ENCODE data around the gene TMEM218. TPM values are rescaled to one million over a fixed set of nuclear protein-coding genes. Genes with fewer than 3 reads are reported as not detected.

Gene TMEM218
- total and polyA plus RNA-seq, 3 experiments from 2014 or later: 22.5 to 36.6 (median 25.5) TPM

DNA sequence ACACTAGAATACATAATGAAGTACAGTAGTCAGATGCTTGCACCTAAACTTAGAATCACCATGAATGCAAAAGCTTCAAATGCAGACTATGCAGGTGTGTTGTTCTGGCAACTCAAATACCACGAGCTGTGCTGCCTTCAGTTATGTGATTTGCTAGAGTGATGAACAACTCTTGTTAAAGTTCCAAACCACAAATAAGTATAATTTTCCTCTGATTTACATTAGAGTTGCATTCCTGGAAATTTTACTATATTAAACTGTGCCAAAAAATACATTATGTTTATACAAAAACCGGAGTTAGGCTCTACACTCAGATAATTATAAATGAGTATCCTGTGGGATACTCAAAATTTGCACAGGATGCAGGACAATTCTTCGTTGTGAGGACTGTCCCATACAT is 3.0 kb downstream of the TMEM218 start:
- CTCF ChIA-PET: no interaction called here
- no peak overlapping the region for H3K4me3 ChIP-seq (ENCODE audit: low read length)
- H3K27ac ChIP-seq (ENCODE audit: low read depth, low read length): no peak overlapping the region
- peaks cover 17% of the 10 kb centered on the region for H3K4me1 ChIP-seq (ENCODE audit: insufficient read depth, low read length)
- no peak for DNase-seq
- no peaks in the 10 kb centered on the region for H3K27me3 ChIP-seq (ENCODE audit: insufficient read depth, low read length, poor library complexity, severe bottlenecking)
- Mint-ChIP-seq H3K4me3 (no peak overlapping the region), H3K27ac (no peak overlapping the region), H3K36me3 (peaks cover 0 to 11% (median 7%) of the 10 kb centered on the region in 3 donors), H3K9me3 (no peaks in the 10 kb centered on the region), H3K4me1 (peaks cover 27 to 48% (median 35%) of the 10 kb centered on the region in 3 donors), H3K27me3 (peaks cover 0 to 1% of the 10 kb centered on the region in 2 donors)
- H3K9me3 ChIP-seq (ENCODE audit: low read length): no peaks in the 10 kb centered on the region
- H3K36me3 ChIP-seq (ENCODE audit: insufficient read depth, low read length): no peaks in the 10 kb centered on the region
- POLR2A ChIA-PET: no interaction called here

DNA sequence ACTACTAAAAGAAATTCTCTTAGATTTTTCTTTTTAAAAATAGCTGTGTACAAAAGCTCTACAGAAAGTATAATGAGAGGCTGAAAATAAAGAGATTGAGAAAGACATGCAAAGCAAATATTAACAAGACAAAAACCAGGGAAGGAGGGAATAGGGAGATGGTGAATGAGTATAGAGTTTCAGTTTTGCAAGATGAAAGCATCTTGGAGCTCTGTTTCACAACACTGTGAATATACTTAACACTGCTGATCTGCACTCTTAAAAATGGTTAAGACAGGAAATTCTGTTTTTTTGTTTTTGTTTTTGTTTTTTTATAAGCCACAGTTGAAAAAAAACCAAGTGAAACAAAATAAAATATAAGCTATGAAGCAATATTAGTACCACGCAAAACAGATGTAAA is 5.5 kb downstream of the TMEM218 start:
- ChIA-PET POLR2A (interaction anchor here (0.6 kb wide), 1 partner anchor 306 kb away, joined by 3 read pairs; the partner anchor contains the start of gene MSANTD2), CTCF (interaction anchor here (1.0 to 1.8 kb wide), 4 partner anchors 12 to 239 kb away, joined by 3 to 6 read pairs (median 4); partner anchors contain the start of gene PKNOX2)
- Mint-ChIP-seq H3K27me3 (peaks cover 0 to 1% of the 10 kb centered on the region in 2 donors), H3K4me1 (peaks cover 16 to 33% (median 22%) of the 10 kb centered on the region in 3 donors), H3K36me3 (peaks cover 5 to 24% (median 11%) of the 10 kb centered on the region in 3 donors), H3K4me3 (no peak overlapping the region), H3K9me3 (no peaks in the 10 kb centered on the region), H3K27ac (no peak overlapping the region)
- no peak overlapping the region for H3K27ac ChIP-seq (ENCODE audit: low read depth, low read length)
- H3K9me3 ChIP-seq (ENCODE audit: low read length): no peaks in the 10 kb centered on the region
- H3K27me3 ChIP-seq (ENCODE audit: insufficient read depth, low read length, poor library complexity, severe bottlenecking): no peaks in the 10 kb centered on the region
- no peak overlapping the region for H3K4me3 ChIP-seq (ENCODE audit: low read length)
- DNase-seq: no peak
- H3K36me3 ChIP-seq (ENCODE audit: insufficient read depth, low read length): no peaks in the 10 kb centered on the region
- H3K4me1 ChIP-seq (ENCODE audit: insufficient read depth, low read length): peaks cover 10% of the 10 kb centered on the region

DNA sequence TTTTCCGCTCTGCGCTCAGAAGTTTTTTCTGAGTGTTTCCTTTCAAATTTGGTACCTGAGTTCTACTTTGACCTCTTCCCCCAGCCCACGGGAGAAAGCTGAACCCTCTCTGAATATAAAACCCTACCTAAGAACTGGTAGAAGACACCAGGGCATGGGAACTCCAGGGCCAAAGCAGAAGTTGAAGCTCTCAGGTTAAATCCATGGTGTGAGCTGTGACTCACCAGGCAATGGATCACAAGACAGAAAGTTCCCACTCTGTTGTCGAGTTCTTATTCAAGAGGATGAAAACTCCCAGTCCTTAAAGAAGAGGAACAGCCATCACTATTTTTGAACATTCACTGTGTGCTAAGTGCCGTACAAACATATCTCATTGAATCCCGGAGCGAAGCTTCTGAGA is 8.9 kb downstream of the TMEM218 start:
- CTCF ChIA-PET: no interaction called here
- Mint-ChIP-seq H3K27ac (no peak overlapping the region), H3K4me1 (peaks cover 6 to 15% (median 13%) of the 10 kb centered on the region in 3 donors), H3K27me3 (peaks cover 0 to 1% of the 10 kb centered on the region in 2 donors), H3K9me3 (no peaks in the 10 kb centered on the region), H3K36me3 (peaks cover 17 to 54% (median 20%) of the 10 kb centered on the region in 3 donors), H3K4me3 (no peak overlapping the region)
- Histone ChIP-seq H3K9me3 (ENCODE audit: low read length) (no peaks in the 10 kb centered on the region), H3K4me1 (ENCODE audit: insufficient read depth, low read length) (no peaks in the 10 kb centered on the region), H3K27ac (ENCODE audit: low read depth, low read length) (no peak overlapping the region), H3K36me3 (ENCODE audit: insufficient read depth, low read length) (no peaks in the 10 kb centered on the region), H3K4me3 (ENCODE audit: low read length) (no peak overlapping the region), H3K27me3 (ENCODE audit: insufficient read depth, low read length, poor library complexity, severe bottlenecking) (no peaks in the 10 kb centered on the region)
- POLR2A ChIA-PET: no interaction called here
- no peak for DNase-seq

DNA sequence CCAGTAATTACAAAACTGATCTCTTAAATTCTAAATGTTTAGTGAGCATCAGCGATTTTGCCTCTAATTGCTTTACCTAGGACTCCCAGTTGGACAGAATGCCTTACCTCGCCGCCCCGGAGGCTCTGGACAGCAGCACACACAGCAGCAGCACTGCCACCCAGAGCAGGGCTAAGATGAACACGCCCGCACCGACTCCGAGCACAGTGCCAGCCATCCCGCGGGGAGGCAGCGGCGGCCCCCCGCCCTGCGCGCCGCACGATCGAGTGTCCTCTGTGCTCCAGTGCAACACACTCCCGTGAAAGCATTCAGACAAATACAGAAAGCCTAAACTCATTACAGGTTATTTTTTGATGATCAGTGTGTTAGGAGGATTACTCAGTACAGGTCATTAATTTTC is 9.4 kb downstream of the TMEM218 start:
- Mint-ChIP-seq H3K27me3 (peaks cover 0 to 1% of the 10 kb centered on the region in 2 donors), H3K4me3 (no peak overlapping the region), H3K27ac (no peak overlapping the region), H3K9me3 (no peaks in the 10 kb centered on the region), H3K4me1 (peaks cover 6 to 14% (median 13%) of the 10 kb centered on the region in 3 donors), H3K36me3 (peaks cover 17 to 58% (median 22%) of the 10 kb centered on the region in 3 donors)
- Histone ChIP-seq H3K9me3 (ENCODE audit: low read length) (no peaks in the 10 kb centered on the region), H3K27ac (ENCODE audit: low read depth, low read length) (no peak overlapping the region), H3K4me3 (ENCODE audit: low read length) (no peak overlapping the region), H3K4me1 (ENCODE audit: insufficient read depth, low read length) (no peaks in the 10 kb centered on the region), H3K36me3 (ENCODE audit: insufficient read depth, low read length) (no peaks in the 10 kb centered on the region), H3K27me3 (ENCODE audit: insufficient read depth, low read length, poor library complexity, severe bottlenecking) (no peaks in the 10 kb centered on the region)
- ChIA-PET POLR2A (no interaction called here), CTCF (no interaction called here)
- no peak for DNase-seq

DNA sequence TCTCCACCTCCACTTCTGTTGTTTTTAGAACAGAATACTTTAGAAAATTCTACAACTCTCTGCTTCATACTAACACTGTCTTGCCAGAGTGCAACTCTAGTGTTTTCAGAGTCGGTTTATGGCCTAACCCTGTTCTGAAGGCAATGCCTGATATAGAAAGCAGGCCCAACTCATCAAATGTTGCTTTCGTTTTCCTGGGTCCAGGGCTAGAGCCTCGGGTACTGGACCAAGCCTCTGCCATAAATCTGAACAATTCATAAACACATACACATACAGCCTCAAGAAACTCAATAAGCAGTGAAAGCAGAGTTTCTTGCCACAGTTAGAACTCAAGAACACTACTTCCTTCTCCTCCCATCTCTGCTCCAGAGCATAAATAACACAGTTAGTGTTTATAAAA is 9.8 kb downstream of the TMEM218 start:
- Histone ChIP-seq H3K4me1 (ENCODE audit: insufficient read depth, low read length) (no peaks in the 10 kb centered on the region), H3K36me3 (ENCODE audit: insufficient read depth, low read length) (no peaks in the 10 kb centered on the region), H3K27ac (ENCODE audit: low read depth, low read length) (no peak overlapping the region), H3K4me3 (ENCODE audit: low read length) (no peak overlapping the region), H3K27me3 (ENCODE audit: insufficient read depth, low read length, poor library complexity, severe bottlenecking) (no peaks in the 10 kb centered on the region), H3K9me3 (ENCODE audit: low read length) (no peaks in the 10 kb centered on the region)
- no peak overlapping the region for H3K27ac Mint-ChIP-seq
- DNase-seq: no peak
- peaks cover 20 to 62% (median 21%) of the 10 kb centered on the region in 3 donors for H3K36me3 Mint-ChIP-seq
- H3K9me3 Mint-ChIP-seq: no peaks in the 10 kb centered on the region
- peaks cover 6 to 13% (median 10%) of the 10 kb centered on the region in 3 donors for H3K4me1 Mint-ChIP-seq
- peaks cover 0 to 1% of the 10 kb centered on the region in 2 donors for H3K27me3 Mint-ChIP-seq
- H3K4me3 Mint-ChIP-seq: no peak overlapping the region
- POLR2A ChIA-PET: no interaction called here
- CTCF ChIA-PET: no interaction called here

DNA sequence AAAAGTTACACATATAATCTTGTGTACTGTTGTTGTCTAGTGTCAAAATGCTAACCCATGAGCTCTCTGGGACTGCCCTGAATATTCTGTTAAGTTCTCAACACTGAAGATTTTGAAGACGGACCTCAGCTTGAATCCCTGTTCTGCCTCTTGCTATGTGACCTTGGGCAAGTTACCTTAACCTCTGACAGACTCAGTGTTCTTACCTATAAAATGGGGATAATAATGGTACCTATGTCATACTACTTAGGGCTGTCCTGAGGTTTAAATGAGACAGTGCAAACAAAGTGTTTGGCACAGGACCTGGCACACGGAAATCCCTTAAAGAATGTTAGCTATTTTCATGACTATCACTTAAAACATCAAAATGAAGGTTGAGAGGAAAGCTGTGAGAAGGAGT is 11.3 kb downstream of the TMEM218 start:
- Histone ChIP-seq H3K27me3 (ENCODE audit: insufficient read depth, low read length, poor library complexity, severe bottlenecking) (no peaks in the 10 kb centered on the region), H3K9me3 (ENCODE audit: low read length) (no peaks in the 10 kb centered on the region), H3K27ac (ENCODE audit: low read depth, low read length) (no peak overlapping the region), H3K4me3 (ENCODE audit: low read length) (no peak overlapping the region), H3K4me1 (ENCODE audit: insufficient read depth, low read length) (no peaks in the 10 kb centered on the region), H3K36me3 (ENCODE audit: insufficient read depth, low read length) (no peaks in the 10 kb centered on the region)
- Mint-ChIP-seq H3K27ac (no peak overlapping the region), H3K27me3 (no peaks in the 10 kb centered on the region), H3K4me1 (peaks cover 0 to 4% (median 2%) of the 10 kb centered on the region in 3 donors), H3K9me3 (no peaks in the 10 kb centered on the region), H3K4me3 (no peak overlapping the region), H3K36me3 (peaks cover 21 to 75% (median 26%) of the 10 kb centered on the region in 3 donors)
- ChIA-PET POLR2A (no interaction called here), CTCF (interaction anchor here (0.7 kb wide), 1 partner anchor 10 kb away, joined by 3 read pairs; no protein-coding TSS in a partner anchor)
- no peak for DNase-seq

DNA sequence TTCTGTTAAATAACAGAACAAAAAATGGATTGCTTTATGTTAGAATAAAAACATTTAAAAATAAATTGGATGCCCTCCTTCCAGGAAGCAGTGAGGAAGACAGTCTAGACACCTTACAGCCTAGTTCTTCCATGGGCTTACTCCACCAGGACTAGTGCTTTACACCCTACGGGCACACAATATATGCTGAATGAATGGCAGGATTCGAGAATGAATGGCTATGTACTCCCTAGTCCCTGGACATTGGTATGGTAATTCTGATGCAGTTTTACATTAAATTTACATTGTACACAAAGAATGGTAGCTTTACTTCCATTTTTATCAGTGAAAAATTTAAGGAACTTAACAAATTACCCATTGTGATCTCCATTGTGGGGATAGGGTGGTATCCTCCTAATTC is 16.7 kb downstream of the TMEM218 start:
- no peak overlapping the region for H3K4me3 ChIP-seq (ENCODE audit: low read length)
- CTCF ChIA-PET: no interaction called here
- Mint-ChIP-seq H3K27ac (no peak overlapping the region), H3K4me3 (no peak overlapping the region), H3K36me3 (peaks cover 10 to 50% (median 22%) of the 10 kb centered on the region in 3 donors), H3K9me3 (no peaks in the 10 kb centered on the region), H3K27me3 (no peaks in the 10 kb centered on the region), H3K4me1 (no peaks in the 10 kb centered on the region)
- DNase-seq: no peak
- H3K27me3 ChIP-seq (ENCODE audit: insufficient read depth, low read length, poor library complexity, severe bottlenecking): no peaks in the 10 kb centered on the region
- H3K36me3 ChIP-seq (ENCODE audit: insufficient read depth, low read length): no peaks in the 10 kb centered on the region
- H3K9me3 ChIP-seq (ENCODE audit: low read length): no peaks in the 10 kb centered on the region
- no peaks in the 10 kb centered on the region for H3K4me1 ChIP-seq (ENCODE audit: insufficient read depth, low read length)
- POLR2A ChIA-PET: no interaction called here
- H3K27ac ChIP-seq (ENCODE audit: low read depth, low read length): no peak overlapping the region

DNA sequence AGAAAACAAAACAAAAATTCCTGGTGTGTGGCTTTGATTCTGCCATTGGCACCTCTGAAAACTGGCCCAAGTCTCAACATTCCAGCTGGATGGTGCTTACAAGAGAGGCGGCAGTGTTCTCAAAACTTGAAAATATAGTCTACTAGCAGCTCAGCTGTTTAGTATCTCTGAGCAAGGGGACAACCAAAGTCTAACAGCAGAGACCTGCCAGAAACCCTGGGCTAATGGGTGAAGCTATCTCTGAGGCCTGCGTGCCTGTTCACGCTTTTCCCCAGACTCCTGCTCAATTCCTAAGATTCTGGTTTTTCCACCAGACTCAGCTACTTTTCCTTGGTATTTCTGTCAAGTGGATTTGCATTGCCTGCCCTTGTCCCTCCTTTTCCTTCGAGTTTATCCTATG is 17.9 kb downstream of the TMEM218 start:
- H3K27ac Mint-ChIP-seq: peak overlapping the region in 1 of 8 donors; percentile 86
- Histone ChIP-seq H3K9me3 (ENCODE audit: low read length) (no peaks in the 10 kb centered on the region), H3K4me1 (ENCODE audit: insufficient read depth, low read length) (no peaks in the 10 kb centered on the region), H3K36me3 (ENCODE audit: insufficient read depth, low read length) (no peaks in the 10 kb centered on the region), H3K27ac (ENCODE audit: low read depth, low read length) (no peak overlapping the region), H3K27me3 (ENCODE audit: insufficient read depth, low read length, poor library complexity, severe bottlenecking) (no peaks in the 10 kb centered on the region), H3K4me3 (ENCODE audit: low read length) (no peak overlapping the region)
- POLR2A ChIA-PET: no interaction called here
- no peaks in the 10 kb centered on the region for H3K4me1 Mint-ChIP-seq
- DNase-seq: no peak
- H3K9me3 Mint-ChIP-seq: no peaks in the 10 kb centered on the region
- CTCF ChIA-PET: interaction anchor here (0.7 kb wide), 1 partner anchor 49 kb away, joined by 4 read pairs; no protein-coding TSS in a partner anchor
- peaks cover 6 to 40% (median 22%) of the 10 kb centered on the region in 3 donors for H3K36me3 Mint-ChIP-seq
- no peak overlapping the region for H3K4me3 Mint-ChIP-seq
- no peaks in the 10 kb centered on the region for H3K27me3 Mint-ChIP-seq

All from CD8-positive, alpha-beta memory T cell (primary cell).